K562 treated with DMSO at 1 percent for 48 hours (cell line): ENCODE measurements around the gene CNPY4. TPM values are rescaled to one million over a fixed set of nuclear protein-coding genes. Genes with fewer than 3 reads are reported as not detected.

Experiments
- total RNA-seq: library from RNA; unstranded; fragments of 300-600 nt; gene quantifications from 2 replicates; pipeline ENCODE4 v1.2.3, GENCODE V29; 2022; ENCODE audit warnings: low replicate concordance; ENCODE audit errors: extremely low read depth

Gene CNPY4, protein sequence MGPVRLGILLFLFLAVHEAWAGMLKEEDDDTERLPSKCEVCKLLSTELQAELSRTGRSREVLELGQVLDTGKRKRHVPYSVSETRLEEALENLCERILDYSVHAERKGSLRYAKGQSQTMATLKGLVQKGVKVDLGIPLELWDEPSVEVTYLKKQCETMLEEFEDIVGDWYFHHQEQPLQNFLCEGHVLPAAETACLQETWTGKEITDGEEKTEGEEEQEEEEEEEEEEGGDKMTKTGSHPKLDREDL
- total RNA-seq = not detected in 2 replicates

DNA sequence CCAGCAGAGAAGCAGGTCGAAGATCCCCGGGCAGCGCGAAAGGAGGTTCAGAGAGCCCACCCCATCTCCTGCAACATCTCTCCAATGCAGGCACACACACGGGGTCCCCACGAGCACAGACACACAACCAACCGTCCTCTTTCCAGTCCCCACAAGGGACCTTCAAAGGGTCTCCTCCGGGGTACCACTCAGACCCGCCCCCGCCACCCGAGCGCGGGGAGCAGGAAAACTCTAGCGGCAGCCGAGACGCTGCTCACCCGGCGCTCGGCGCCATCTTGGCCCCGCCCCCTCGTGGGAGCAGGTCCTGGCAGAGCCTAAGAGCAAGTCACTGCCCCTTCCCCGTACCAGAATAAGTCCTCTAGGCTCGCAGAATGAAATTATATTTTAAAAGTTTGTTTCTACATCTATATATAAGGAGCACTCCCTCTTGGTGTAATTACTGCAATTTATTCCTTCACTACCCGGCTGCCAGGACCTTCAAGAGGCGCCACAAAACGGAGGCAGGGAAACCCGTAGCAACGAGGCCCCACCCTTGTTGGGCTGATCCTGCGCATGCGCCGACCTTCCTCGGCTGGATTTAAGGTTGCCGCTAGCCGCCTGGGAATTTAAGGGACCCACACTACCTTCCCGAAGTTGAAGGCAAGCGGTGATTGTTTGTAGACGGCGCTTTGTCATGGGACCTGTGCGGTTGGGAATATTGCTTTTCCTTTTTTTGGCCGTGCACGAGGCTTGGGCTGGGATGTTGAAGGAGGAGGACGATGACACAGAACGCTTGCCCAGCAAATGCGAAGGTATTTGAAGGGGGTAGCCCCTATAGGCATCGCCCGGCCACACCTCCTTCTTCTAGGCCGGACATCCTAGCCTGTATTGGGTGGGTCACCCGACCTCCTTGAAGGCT is at the start of gene CNPY4, which contains the start of gene TAF6:
Gene CNPY4, plus strand, starts transcription at position 563 of the 898 bp plus-strand sequence. Its CDS starts 111 bp downstream, at position 674.
Gene TAF6, minus strand, starts transcription at position 287 of the 898 bp plus-strand sequence. CDS start 5,149 bp downstream, outside the sequence.

GRCh38 chr7:100081535-100082102 is 37.8 kb upstream of the CNPY4 start, which contains the start of gene ZNF3:
ZNF3 (minus strand) TSS chr7:100081723; CDS start chr7:100077357, 4,366 bp downstream.

GRCh38 chr7:100088621-100089457 is 30.6 kb upstream of the CNPY4 start, which contains the start of gene COPS6:
COPS6 (plus strand) TSS chr7:100088969; CDS start chr7:100088991, 22 bp downstream.

GRCh38 chr7:100101016-100101862 is 18.2 kb upstream of the CNPY4 start, which contains the start of the genes AP4M1 and MCM7:
AP4M1 (plus strand) TSS chr7:100101643; CDS start chr7:100101715, 72 bp downstream.
MCM7 (minus strand) TSS chr7:100101397; CDS start chr7:100101294, 103 bp downstream.

GRCh38 chr7:100126931-100127865 is 7.8 kb downstream of the CNPY4 start, which contains the start of gene MBLAC1:
MBLAC1 (plus strand) TSS chr7:100126967; CDS start chr7:100127396, 429 bp downstream.

DNA sequence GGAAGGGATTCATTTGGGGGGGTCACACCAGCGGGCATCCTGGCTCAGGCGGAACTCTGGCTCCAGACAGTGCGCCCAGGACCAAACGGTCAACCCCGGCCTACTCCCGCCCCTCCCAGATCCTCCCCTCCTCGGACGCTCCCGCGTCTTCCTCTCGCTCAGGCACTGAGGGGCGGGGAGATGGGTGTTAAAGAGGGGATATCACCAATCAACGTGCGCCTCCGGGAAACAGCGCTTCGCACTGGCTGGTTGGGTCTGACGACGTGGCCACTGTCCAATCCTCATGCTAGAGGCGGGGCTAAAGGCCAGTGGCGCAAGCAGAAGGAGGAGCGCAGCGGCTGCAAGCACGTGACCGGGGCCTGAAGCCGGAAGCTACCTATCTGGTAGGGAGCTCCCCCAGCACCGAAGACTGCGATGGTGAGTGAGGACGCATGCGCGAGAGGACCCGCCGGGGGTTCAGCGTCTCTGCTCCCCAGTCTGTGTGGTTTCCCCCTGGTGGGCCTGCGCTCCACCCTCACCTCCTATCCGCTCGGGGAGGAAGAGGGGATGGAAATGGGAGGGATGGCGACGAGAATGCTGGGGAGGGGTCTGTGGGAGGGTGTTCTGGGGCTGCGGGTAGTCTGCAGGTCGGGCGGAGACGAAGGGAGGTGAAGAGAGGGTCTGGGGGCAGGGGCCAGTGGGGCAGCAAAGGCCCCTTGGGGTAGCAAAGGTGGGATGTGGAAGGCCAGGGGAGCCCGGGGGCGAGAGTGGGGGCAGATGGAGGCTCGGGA is 29.3 kb downstream of the CNPY4 start, which contains the start of gene LAMTOR4:
Gene LAMTOR4, plus strand, starts transcription at position 360 of the 770 bp plus-strand sequence. Its CDS starts 55 bp downstream, at position 415.

GRCh38 chr7:100158229-100159098 is 39.0 kb downstream of the CNPY4 start, which contains the start of gene TRAPPC14:
TRAPPC14 (minus strand) TSS chr7:100158723; CDS start chr7:100158499, 224 bp downstream.

Other genes starting within 250 kb of the CNPY4 start
- gene OR2AE1, start 242.6 kb upstream of the CNPY4 start, total RNA-seq = not detected in 2 replicates
- not detected in 2 replicates for gene TRIM4, start 200.1 kb upstream of the CNPY4 start, total RNA-seq
- not detected in 2 replicates for gene GJC3, start 190.0 kb upstream of the CNPY4 start, total RNA-seq
- not detected in 2 replicates for gene AZGP1, start 143.6 kb upstream of the CNPY4 start, total RNA-seq
- gene ZKSCAN1, start 104.0 kb upstream of the CNPY4 start, total RNA-seq = not detected in 2 replicates
- gene ZSCAN21, start 69.9 kb upstream of the CNPY4 start, total RNA-seq = not detected in 2 replicates
- gene ZNF3, start 37.9 kb upstream of the CNPY4 start, total RNA-seq = not detected in 2 replicates
- gene COPS6, start 30.7 kb upstream of the CNPY4 start, total RNA-seq = 306 TPM in 1 of 2 replicates, not detected in the other
- 392 and 458 TPM in 2 replicates for gene MCM7, start 18.2 kb upstream of the CNPY4 start, total RNA-seq
- not detected in 2 replicates for gene AP4M1, start 18.0 kb upstream of the CNPY4 start, total RNA-seq
- gene TAF6, start 276 bp upstream of the CNPY4 start, total RNA-seq = not detected in 2 replicates
- gene MBLAC1, start 7.3 kb downstream of the CNPY4 start, total RNA-seq = not detected in 2 replicates
- 1,877 TPM in 1 of 2 replicates, not detected in the other for gene LAMTOR4, start 29.3 kb downstream of the CNPY4 start, total RNA-seq
- not detected in 2 replicates for gene TRAPPC14, start 39.1 kb downstream of the CNPY4 start, total RNA-seq
- gene GAL3ST4, start 49.0 kb downstream of the CNPY4 start, total RNA-seq = not detected in 2 replicates
- not detected in 2 replicates for gene GPC2, start 57.7 kb downstream of the CNPY4 start, total RNA-seq
- not detected in 2 replicates for gene STAG3, start 58.3 kb downstream of the CNPY4 start, total RNA-seq
- not detected in 2 replicates for gene PVRIG, start 100.3 kb downstream of the CNPY4 start, total RNA-seq
- not detected in 2 replicates for gene SPDYE3, start 188.1 kb downstream of the CNPY4 start, total RNA-seq
- not detected in 2 replicates for gene PILRB, start 238.5 kb downstream of the CNPY4 start, total RNA-seq